HepG2 (cell line): Measurements from ENCODE around the gene TPST1. TPM values are rescaled to one million over a fixed set of nuclear protein-coding genes. Genes with fewer than 3 reads are reported as not detected.

Experiments
- ARNTL ChIP-seq: sonication (generic); formaldehyde crosslinking; IDR thresholded peaks from 2 replicates; pipeline ENCODE4 v1.4.0; 2020; ENCODE audit warnings: mild to moderate bottlenecking, missing genetic modification reagents
- ATM ChIP-seq: fragments of 450-650 bp; IDR thresholded peaks from 2 replicates; pipeline ENCODE4 v1.7.1; 2017; ENCODE audit warnings: mild to moderate bottlenecking, borderline replicate concordance
- CEBPG ChIP-seq: IDR thresholded peaks from 2 replicates; pipeline ENCODE4 v1.6.1; 2016
- HCFC1 ChIP-seq: fragments of 150-350 bp; IDR thresholded peaks from 2 replicates; pipeline ENCODE4 v1.6.1; 2014; ENCODE audit warnings: low read depth, low read length
- KAT8 ChIP-seq: IDR thresholded peaks from 2 replicates; pipeline ENCODE4 v1.6.1; 2016; ENCODE audit warnings: missing genetic modification reagents, missing compliant biosample characterization
- KDM2A ChIP-seq: sonication (generic); formaldehyde crosslinking; IDR thresholded peaks from 2 replicates; pipeline ENCODE4 v1.4.0; 2020; ENCODE audit warnings: low read depth, missing genetic modification reagents, borderline replicate concordance
- KDM5A ChIP-seq: fragments of 200-600 bp; sonication (generic); IDR thresholded peaks from 2 replicates; pipeline ENCODE4 v1.7.0; 2018; ENCODE audit warnings: antibody characterized with exemption, mild to moderate bottlenecking, low read length, borderline replicate concordance
- MIER2 ChIP-seq: IDR thresholded peaks from 2 replicates; pipeline ENCODE4 v1.6.1; 2016; ENCODE audit warnings: missing biosample characterization, missing genetic modification reagents
- REXO4 ChIP-seq: sonication (generic); formaldehyde crosslinking; IDR thresholded peaks from 2 replicates; pipeline ENCODE4 v1.8.0; 2022; ENCODE audit warnings: missing genetic modification reagents, mild to moderate bottlenecking, borderline replicate concordance
- RNF2 ChIP-seq: fragments of 450-650 bp; conservative IDR thresholded peaks from 2 replicates; pipeline ENCODE4 v1.6.1; 2016; ENCODE audit warnings: low read depth
- TCF7 ChIP-seq: sonication (generic); IDR thresholded peaks from 2 replicates; pipeline ENCODE4 v1.6.1; 2016; ENCODE audit warnings: antibody characterized with exemption, low read depth
- ZNF3 ChIP-seq: IDR thresholded peaks from 2 replicates; pipeline ENCODE4 v1.7.0; 2017; ENCODE audit warnings: inconsistent platforms
- ZNF772 ChIP-seq: sonication (generic); formaldehyde crosslinking; IDR thresholded peaks from 2 replicates; pipeline ENCODE4 v1.5.0; 2020; ENCODE audit warnings: mild to moderate bottlenecking, missing genetic modification reagents
- ZNF839 ChIP-seq: sonication (generic); formaldehyde crosslinking; IDR thresholded peaks from 2 replicates; pipeline ENCODE4 v1.4.0; 2020; ENCODE audit warnings: missing genetic modification reagents, mild to moderate bottlenecking, borderline replicate concordance
- polyA plus RNA-seq, 8 experiments: library from polyadenylated mRNA; depleted of rRNA in 3 of 8; stranded (reverse) in 7 of 8; unstranded in 1 of 8; fragments of >200 nt; fragmentation: Illumina TruSeq in 4 of 8; extraction: Trizol in 4 of 8; gene quantifications; 2 replicates each; pipeline versions ENCODE4 v1.2.1 to v1.2.3, GENCODE V29; 2011 to 2016; ENCODE audit warnings: low read depth in 4 of 8, missing spikeins in 1 of 8, mixed read lengths in 1 of 8; ENCODE audit not compliant: insufficient read depth in 1 of 8
- total RNA-seq, 5 experiments: library from RNA; depleted of rRNA; stranded (reverse); fragments of >200 nt; fragmentation: Illumina TruSeq; extraction: Trizol; gene quantifications; 2 replicates each; pipeline ENCODE4 v1.2.3, GENCODE V29; 2016; ENCODE audit warnings: low read depth in 1 of 5
- TF ChIP-seq, protein P1 (sequence below): sonication (generic); formaldehyde crosslinking; IDR thresholded peaks from 2 replicates; pipeline ENCODE4 v1.9.0; 2021; ENCODE audit warnings: missing genetic modification reagents, borderline replicate concordance
- TF ChIP-seq, protein P2 (sequence below): sonication (generic); formaldehyde crosslinking; IDR thresholded peaks from 2 replicates; pipeline ENCODE4 v1.5.0; 2020; ENCODE audit warnings: mild to moderate bottlenecking, missing genetic modification reagents

The TPST1 gene
- total and polyA plus RNA-seq, 2 of the 13 experiments (the other 11 are each of a cell fraction or from before 2014, with no cell fraction given), result 24.3 to 34.1 TPM

DNA sequence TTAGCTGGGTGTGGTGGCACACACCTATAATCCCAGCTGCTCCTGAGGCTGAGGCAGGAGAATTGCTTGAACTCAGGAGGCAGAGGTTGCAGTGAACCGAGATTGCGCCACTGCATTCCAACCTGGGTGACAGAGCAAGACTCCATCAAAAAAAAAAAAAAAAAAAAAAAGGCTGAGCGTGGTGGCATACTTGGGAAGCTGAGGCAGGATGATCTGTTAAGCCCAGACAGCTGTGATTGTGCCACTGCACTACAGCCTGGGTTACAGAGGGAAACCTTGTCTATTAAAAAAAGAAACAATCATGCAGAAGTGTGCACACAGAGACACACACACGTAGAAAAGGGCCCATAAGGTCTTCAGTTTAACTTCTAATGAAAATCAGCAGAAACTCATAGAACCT, 150.6 kb downstream of the TPST1 start (continued):
- TF ChIP-seq, protein P1, sequence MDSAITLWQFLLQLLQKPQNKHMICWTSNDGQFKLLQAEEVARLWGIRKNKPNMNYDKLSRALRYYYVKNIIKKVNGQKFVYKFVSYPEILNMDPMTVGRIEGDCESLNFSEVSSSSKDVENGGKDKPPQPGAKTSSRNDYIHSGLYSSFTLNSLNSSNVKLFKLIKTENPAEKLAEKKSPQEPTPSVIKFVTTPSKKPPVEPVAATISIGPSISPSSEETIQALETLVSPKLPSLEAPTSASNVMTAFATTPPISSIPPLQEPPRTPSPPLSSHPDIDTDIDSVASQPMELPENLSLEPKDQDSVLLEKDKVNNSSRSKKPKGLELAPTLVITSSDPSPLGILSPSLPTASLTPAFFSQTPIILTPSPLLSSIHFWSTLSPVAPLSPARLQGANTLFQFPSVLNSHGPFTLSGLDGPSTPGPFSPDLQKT, result no peak
- TF ChIP-seq MIER2 (CRISPR knock-in tag) (no peak), HCFC1 (no peak), KDM2A (CRISPR knock-in tag) (no peak), ARNTL (CRISPR knock-in tag) (no peak), ZNF839 (no peak), ZNF772 (CRISPR knock-in tag) (no peak), ZNF3 (CRISPR knock-in tag) (no peak), RNF2 (no peak), ATM (no peak), TCF7 (no peak), REXO4 (CRISPR knock-in tag) (no peak), KAT8 (no peak), KDM5A (no peak), CEBPG (CRISPR knock-in tag) (0 out of 2 replicates have a peak, but pooled peaks have one; percentile 24)
- TF ChIP-seq, protein P2, sequence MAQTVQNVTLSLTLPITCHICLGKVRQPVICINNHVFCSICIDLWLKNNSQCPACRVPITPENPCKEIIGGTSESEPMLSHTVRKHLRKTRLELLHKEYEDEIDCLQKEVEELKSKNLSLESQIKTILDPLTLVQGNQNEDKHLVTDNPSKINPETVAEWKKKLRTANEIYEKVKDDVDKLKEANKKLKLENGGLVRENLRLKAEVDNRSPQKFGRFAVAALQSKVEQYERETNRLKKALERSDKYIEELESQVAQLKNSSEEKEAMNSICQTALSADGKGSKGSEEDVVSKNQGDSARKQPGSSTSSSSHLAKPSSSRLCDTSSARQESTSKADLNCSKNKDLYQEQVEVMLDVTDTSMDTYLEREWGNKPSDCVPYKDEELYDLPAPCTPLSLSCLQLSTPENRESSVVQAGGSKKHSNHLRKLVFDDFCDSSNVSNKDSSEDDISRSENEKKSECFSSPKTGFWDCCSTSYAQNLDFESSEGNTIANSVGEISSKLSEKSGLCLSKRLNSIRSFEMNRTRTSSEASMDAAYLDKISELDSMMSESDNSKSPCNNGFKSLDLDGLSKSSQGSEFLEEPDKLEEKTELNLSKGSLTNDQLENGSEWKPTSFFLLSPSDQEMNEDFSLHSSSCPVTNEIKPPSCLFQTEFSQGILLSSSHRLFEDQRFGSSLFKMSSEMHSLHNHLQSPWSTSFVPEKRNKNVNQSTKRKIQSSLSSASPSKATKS (CRISPR knock-in tag), result no peak
